ENCODE measurements around the gene ERGIC3.
A peak's percentile ranks its signal among the peaks of the same experiment; 100 is the strongest.

Gene ERGIC3

DNA sequence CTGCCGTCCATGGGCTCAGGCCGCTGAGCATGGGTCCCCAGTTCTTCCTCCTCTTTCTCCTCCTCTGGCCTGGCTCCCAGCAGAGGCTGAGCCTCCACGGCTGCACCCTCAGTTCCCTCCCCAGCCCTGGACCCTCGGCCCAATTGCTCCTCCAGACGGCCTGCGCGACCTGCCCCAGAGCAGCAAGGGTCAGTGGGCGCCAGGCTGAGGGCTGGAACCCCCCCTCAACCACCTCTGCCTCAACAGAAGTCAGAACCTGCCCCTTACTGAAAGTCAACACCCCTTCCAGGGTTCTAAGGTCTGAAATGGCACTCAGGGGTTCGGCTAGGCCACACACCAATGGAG is 57.9 kb downstream of the ERGIC3 start:
- DNase-seq, result no peak

DNA sequence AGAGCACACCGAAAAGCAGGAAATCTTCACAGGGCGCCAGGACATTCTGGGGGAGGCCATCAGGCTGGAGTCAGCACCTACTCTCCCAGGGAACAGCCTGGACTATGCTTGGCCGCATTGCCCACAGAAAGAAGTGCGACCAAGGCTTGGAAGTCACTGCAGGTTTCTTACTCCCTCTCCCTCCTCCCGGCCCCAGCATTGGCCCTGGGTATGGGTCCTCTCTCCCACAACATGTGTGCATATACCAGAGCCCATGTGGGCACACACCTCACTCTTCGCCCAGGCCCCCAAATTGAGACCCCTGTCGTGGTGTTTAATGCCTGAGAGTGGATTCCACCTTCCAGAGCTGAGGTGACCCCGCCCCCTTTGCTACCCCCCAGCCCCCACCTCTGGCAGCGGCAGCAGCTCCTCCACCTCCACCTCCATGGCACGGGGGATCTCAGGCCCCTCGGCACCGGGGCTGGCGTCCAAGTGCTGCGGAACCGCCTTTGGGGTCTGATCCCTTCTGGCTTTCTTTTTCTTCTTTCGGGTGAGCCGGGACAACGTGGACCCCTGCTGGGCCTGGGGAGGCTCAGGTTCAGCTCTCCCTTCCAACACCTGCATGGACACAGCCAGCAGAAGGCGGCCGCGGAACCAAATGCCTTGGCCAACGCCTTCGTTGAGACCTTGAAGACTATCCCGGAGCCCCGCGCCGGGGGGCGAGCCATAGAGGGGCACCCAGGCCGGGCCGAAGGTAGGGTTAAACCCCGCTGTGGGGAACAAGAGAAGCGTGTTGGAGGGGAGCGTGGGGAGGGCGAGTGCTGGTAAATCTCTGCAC is 58.5 kb downstream of the ERGIC3 start:
- no peak for DNase-seq

DNA sequence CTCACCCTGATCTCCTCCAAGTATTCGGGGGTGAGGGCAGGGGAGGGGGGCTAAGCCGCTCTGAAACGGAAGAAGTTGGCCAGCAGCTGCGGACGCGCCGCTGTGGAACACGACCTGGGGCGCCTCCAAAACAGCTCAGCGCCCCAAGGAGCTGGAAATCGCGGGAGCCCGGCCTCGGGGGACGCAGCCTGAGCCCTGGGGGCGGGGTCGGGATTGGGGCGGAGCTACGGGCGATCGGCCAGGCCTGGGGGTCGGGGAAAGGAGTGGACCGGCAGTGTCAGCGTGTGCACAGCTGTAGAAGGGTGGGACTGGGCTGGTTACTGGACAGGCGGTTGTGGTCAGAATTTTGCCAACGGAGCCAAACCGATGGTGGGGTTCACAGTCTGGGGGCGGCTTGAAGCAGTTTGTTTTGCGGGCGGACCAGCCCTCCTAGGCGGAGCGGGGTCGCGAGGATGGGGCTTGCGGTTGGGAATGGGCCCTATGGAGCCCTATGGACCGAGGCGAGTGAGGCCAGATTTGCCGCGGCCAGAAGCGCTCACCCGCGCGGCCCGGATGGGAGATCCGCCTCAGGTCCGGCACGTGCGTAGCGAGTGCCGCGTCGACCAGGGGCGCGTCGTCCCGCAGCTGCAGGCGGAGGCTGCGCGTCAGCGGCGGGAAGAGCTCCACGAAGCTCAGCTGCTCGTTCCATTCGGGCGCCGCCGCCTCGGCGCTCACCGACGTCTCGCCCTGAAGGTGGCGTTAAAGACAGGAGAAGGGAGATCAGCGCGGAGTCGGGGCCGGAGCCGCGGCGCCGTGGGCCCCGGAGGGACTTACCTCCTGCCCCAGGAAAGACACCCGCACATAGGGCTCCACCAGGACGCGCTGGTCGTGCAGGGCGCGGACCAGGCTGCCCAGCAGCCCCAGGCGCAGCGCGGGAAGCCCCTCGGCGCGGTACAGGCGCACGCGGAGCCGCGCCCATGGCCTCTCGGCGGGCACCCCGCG is 59.4 kb downstream of the ERGIC3 start:
- DNase-seq, result peak; percentile 86

DNA sequence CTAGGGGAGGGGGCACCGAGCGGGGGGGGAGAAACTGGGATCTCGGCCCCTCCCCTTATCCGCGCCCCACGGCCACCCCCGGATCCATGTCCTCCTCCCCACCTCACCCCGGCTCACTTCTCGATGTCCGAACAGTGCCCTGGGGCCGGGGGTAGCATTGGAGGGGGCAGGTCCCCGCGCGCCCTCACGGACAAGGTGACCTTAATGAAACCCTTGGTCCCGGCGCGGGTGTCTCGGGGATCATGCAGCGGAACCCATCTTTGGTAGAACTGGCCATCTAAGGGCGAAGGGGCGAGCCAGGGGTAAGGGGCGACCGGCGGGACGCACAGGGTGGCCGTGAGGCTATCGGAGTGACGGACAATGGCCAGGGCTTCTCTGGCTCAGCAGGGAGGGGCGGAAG is 60.1 kb downstream of the ERGIC3 start:
- DNase-seq, result no peak

DNA sequence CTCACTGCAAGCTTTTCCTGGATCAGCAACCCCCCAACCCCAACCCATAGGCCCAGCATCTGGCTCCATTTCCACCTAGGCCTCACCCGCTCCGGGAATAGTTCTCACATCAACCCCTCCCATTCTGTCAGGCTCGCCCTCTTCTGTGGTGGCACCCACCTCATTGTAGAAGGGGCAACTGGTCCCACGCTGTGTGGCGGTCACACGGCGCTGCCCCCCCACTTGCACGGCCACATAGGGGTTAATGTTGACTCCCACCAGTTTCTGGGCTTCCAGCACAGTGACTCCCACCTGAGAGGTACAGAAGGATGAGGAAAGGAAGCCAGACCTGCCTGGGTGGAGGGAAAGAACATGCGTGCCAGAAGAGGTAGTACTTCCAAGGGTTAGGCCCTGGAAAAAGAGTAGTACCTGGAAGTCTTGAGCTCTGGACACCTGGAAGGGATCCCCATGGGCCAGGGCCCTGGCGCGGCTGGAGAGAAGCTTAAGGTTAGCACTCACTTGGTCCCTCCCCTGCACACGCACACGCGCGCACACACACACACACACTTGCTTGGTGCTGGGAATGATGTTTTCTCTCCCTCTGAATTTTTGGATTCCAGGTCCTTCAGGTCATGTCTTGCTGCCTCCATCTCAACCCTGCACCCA is 61.1 kb downstream of the ERGIC3 start:
- DNase-seq, result no peak

DNA sequence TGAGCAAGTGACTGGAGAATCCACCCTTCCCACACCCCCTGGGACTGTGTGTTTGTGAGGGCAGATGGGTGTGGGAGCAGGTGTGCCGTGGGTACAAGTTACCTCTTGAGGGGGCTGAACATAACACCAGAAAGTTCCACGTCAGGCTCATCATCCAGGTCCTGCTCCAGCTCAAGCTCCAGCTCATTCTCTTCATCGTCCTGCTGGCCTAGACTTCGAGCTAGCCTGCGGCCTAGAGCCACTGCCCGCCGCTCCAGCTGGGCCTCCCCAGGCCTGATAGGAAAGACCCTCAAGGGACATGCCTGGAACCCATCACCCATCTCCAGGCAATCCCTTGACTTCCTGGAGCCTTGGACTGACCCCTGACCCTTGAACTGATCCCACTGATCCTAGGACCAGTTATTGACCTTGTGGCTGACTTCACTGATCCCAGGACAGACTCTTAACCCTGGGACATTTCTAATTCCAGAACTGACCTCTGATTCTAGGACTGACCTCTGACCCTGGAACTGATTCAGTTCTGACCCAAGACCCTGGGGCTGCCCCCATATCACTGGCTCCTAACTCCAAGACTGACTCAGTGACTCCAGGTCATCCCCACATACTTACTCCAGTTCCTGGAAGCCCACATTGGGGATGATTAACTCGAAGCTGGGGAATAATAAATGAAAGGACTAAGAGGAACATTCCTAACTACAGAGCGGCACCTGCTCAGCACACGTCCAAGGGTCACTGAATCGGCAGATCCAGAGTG is 62.0 kb downstream of the ERGIC3 start:
- DNase-seq, result no peak

DNA sequence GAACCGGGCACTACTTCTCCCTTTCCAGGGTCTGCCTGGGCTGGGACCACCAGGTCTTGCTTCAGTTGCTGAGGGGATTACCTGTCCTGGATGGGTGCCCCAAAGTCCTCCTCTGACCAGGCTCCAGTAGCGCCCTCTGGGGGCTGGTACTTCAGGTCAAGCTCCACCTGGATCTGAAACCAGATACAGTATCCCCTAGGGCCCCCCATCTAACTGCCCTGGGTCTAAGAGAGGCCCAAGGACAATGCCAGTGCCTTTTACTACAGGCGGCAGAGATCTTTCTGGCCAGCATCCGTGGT is 62.5 kb downstream of the ERGIC3 start:
- DNase-seq, result peak; percentile 46

DNA sequence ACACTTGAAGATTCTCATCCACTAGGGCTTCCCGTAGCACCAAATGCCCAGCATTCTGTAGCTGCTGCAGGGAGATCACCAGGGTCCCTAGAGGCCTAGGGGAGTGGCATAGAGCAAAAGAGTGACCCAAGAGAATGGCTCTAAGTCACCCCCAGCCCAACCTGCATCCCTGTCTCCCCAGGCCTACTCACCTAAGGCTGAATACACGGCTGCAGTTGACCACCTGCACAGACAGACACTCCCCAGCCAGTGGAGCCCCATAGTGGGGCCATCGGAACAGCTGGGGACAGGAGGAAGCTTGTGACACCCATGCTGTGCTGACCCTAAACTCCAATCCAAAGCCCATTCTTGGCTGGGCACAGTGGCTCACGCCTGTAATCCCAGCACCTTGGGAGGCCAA is 64.2 kb downstream of the ERGIC3 start:
- DNase-seq, result no peak

Data from CD4-positive, alpha-beta T cell treated with Interleukin-17A for 4 hours (primary cell).